Lower leg skin (tissue), 4 donors: Measurements from ENCODE around the gene MYL6. TPM values are rescaled to one million over a fixed set of nuclear protein-coding genes. Genes with fewer than 3 reads are reported as not detected.

Experiments
- DNase-seq, 2 donors: peaks; one replicate each; pipeline ENCODE4 v3.0.0-alpha.2; 2019; ENCODE audit warnings: low spot score in 2 of 2
- H3K4me3 ChIP-seq: fragments of 200-600 bp; sonication (generic); 2 replicates; pipeline ENCODE4 v1.5.1; 2017; ENCODE audit warnings: mild to moderate bottlenecking, low read depth; ENCODE audit not compliant: poor library complexity, severe bottlenecking
- POLR2A ChIP-seq, 2 donors: fragments of 450-650 bp; IDR thresholded peaks; one replicate each; pipeline ENCODE4 v1.6.1; 2016 to 2017; ENCODE audit warnings: antibody characterized with exemption in 2 of 2, mild to moderate bottlenecking in 1 of 2, moderate library complexity in 1 of 2
- WGBS, 2 donors: methylation state at CpG; one replicate each; pipeline ENCODE4 v1.1.5; 2018; 5-methylcytosine and 5-hydroxymethylcytosine counted together
- intact Hi-C: fragments of 100-400 bp; cut with DNase I; formaldehyde crosslinking; loops from one replicate; pipeline ENCODE4 v1.15.0; 2023; ENCODE audit warnings: low total_unique reads
- total RNA-seq, 4 donors: library from RNA; depleted of rRNA; stranded (reverse); fragments of >200 nt; gene quantifications; one replicate each; pipeline ENCODE4 v1.1.0, GENCODE V29; 2016
- TF ChIP-seq, protein P1 (sequence below), 3 donors: fragments of 450-650 bp; IDR thresholded peaks; one replicate each; pipeline ENCODE4 v1.5.1; 2016; ENCODE audit warnings: antibody characterized with exemption in 3 of 3, mild to moderate bottlenecking in 3 of 3, moderate library complexity in 2 of 3

MYL6 gene
- total RNA-seq, 4 donors from 2014 or later: 700 to 1,156 (median 824) TPM

DNA sequence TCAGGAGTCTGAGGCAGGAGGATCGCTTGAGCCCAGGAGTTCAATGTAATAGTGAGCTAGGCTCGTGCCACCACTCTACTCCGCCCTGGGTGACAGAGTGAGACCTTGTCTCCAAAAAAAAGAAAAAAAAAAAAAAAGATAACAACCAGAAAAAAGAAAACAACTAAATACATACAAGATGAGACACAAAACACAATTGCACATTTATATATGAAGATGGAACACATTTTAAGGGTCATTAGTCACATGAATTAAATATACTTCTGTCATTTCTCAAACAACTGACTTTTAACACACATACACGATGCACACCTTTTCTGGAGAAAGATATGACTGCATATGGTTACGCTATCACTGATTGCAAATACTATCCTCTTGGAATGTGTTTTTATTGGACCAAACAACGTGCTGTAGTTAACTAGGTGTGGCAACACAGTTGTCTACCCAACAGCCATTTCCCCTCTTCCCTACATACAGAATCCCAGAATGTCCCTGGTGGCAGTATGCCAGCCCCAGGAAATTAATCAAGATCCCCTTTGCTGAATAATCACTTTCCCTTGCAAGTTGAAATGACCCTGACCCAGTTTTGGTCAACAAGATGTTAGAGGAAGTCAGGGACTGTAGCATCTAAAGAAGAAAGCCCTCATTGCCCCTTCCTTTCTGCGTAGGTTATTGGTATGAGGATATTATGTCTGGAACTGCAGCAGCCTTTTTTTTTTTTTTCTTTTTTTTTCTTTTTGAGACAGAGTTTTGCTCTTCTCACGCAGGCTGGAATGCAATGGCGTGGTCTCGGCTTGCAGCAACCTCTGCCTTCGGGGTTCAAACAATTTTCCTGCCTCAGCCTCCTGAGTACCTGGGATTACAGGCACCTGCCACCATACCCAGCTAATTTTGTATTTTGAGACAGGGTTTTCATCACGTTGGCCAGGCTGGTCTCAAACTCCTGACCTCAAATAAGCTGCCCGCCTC, 11.4 kb upstream of the MYL6 start:
- no peak for TF ChIP-seq POLR2A (IDR thresholded peaks at IDR 0.05)
- TF ChIP-seq, protein P1, sequence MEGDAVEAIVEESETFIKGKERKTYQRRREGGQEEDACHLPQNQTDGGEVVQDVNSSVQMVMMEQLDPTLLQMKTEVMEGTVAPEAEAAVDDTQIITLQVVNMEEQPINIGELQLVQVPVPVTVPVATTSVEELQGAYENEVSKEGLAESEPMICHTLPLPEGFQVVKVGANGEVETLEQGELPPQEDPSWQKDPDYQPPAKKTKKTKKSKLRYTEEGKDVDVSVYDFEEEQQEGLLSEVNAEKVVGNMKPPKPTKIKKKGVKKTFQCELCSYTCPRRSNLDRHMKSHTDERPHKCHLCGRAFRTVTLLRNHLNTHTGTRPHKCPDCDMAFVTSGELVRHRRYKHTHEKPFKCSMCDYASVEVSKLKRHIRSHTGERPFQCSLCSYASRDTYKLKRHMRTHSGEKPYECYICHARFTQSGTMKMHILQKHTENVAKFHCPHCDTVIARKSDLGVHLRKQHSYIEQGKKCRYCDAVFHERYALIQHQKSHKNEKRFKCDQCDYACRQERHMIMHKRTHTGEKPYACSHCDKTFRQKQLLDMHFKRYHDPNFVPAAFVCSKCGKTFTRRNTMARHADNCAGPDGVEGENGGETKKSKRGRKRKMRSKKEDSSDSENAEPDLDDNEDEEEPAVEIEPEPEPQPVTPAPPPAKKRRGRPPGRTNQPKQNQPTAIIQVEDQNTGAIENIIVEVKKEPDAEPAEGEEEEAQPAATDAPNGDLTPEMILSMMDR (IDR thresholded peaks at IDR 0.05): no peak
- no peak for DNase-seq
- 64 to 65% methylated on average over 13 of the region's 13 CpGs for WGBS, 2 donors
- intact Hi-C loops: no loop called here
- H3K4me3 ChIP-seq: no peak overlapping the region

GRCh38 chr12:56150563-56150962, 7.6 kb upstream of the MYL6 start:
- H3K4me3 ChIP-seq: no peak overlapping the region
- intact Hi-C loops: no loop called here
- WGBS, 2 donors: 61 to 64% methylated on average over 3 of the region's 3 CpGs
- DNase-seq: no peak
- TF ChIP-seq, protein P1 (IDR thresholded peaks at IDR 0.05): no peak
- TF ChIP-seq POLR2A (IDR thresholded peaks at IDR 0.05): no peak

DNA sequence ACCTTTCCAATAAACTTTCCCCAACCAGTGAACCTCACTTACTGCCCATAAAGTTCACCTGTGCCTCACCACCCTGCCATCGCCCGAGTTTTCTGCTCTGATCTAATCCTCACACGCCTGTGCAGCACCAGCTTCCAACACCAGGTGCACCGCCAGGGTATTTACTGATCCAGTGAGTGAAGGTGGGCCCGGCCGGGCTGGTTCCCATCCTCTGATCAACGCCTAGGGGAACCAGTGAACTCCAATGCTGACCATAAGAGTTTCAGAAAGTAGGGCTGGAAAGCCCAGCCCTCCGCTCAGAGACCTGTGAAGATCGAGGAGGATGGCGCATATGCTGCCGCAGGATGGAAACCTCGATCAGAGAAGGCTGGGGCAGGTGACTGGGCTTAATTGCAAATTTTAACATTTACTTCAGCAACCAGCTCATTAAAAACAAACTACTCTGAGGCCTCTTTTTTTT, 6.5 kb upstream of the MYL6 start:
- DNase-seq: peak; percentile 56 to 91
- intact Hi-C loops: no loop called here
- TF ChIP-seq, protein P1 (IDR thresholded peaks at IDR 0.05): no peak
- TF ChIP-seq POLR2A (IDR thresholded peaks at IDR 0.05): no peak
- peak overlapping the region; percentile 49 for H3K4me3 ChIP-seq
- 6 to 14% methylated on average over 12 of the region's 12 CpGs for WGBS, 2 donors

DNA sequence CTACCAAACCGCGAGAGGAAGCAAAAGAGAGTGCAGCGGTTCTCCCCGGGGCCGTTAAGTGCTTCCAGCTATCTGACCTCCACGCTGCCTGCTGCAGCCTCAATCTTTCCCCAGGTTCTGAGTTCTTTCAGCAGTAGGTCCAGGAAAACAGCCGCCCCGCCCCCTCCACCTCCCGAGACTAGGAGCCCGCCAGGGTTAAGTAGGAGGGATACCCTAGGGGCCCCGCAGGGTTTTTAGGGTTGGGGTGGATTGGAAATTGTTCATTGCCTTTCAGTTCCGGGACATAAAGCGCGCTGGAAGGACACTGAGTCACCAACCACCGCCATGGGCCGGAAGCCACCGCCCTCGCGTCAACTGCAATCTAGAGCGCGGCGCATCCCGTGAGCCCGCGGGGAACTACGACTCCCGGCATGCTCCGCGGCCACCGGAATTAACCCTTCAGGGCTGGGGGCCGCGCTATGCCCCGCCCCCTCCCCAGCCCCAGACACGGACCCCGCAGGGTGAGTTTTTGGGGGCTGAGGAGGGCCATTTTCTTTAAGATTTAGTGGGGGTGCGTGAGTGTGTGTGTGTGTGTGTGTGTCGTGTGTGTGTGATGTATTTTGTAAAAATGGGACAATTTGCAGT, 5.9 kb upstream of the MYL6 start, which contains the start of gene MYL6B:
Gene MYL6B, plus strand, starts transcription at position 456 of the 624 bp plus-strand sequence. CDS start 1,332 bp downstream, outside the sequence.
- TF ChIP-seq, protein P1 (IDR thresholded peaks at IDR 0.05): no peak
- no peak for TF ChIP-seq POLR2A (IDR thresholded peaks at IDR 0.05)
- peak within 1 kb of the TSS; percentile 49 for H3K4me3 ChIP-seq
- DNase-seq: peak; percentile 93 to 99
- WGBS, 2 donors: 0 to 1% methylated on average over 35 to 36 of the region's 37 CpGs
- intact Hi-C loops: no loop called here

GRCh38 chr12:56152756-56153677, 5.1 kb upstream of the MYL6 start:
- no peak for DNase-seq
- H3K4me3 ChIP-seq: no peak overlapping the region
- TF ChIP-seq, protein P1 (IDR thresholded peaks at IDR 0.05): no peak
- intact Hi-C loops: no loop called here
- 9 to 13% methylated on average over 8 of the region's 8 CpGs for WGBS, 2 donors
